ENCODE results near the gene HADHB. TPM values are rescaled to one million over a fixed set of nuclear protein-coding genes. Genes with fewer than 3 reads are reported as not detected.
"Not testable (repeated sequence)": the region's sequence is repeated elsewhere in the genome, so short reads cannot be mapped to it uniquely, and the experiment has no call there.

HADHB gene
- total RNA-seq, 6 donors from 2014 or later = 67.1 to 124 (median 91.2) TPM

DNA sequence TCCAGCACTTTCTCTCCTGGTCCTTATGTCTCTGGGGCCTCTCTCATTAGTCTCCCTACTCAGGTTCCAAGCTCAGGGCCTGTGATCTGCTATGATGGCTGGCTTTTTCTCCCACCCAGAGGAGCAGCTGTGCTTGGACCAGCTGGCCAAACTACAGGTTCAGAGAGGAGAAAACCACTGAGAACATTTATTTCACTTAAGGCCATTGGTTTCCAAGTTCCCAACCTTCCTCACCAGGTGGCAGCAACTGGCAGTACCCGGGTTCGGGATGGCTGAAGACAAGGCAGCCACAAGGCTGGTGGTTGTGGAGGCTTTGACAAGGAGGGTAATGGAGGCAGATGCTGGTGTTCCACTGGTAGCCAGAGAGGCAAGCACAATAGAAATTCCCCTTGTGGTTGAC lies 71.3 kb downstream of the HADHB start:
- DNase-seq (no peak), ATAC-seq (ENCODE audit: low FRiP score in 2 of 2) (no peak)
- no peaks in the 10 kb centered on the region for H3K36me3 ChIP-seq
- no peaks in the 10 kb centered on the region for H3K4me1 ChIP-seq
- 69 to 70% methylated on average over 2 of the region's 2 CpGs for WGBS, 2 donors
- TF ChIP-seq POLR2A (IDR thresholded peaks at IDR 0.05) = no peak
- no peak for TF ChIP-seq CTCF (IDR thresholded peaks at IDR 0.05)
- TF ChIP-seq EP300 (IDR thresholded peaks at IDR 0.05) = no peak
- no peak for TF ChIP-seq POLR2AphosphoS5 (IDR thresholded peaks at IDR 0.05)
- H3K4me3 ChIP-seq = no peak overlapping the region
- no peak overlapping the region for H3K27ac ChIP-seq
- H3K9me3 ChIP-seq = no peaks in the 10 kb centered on the region
- H3K27me3 ChIP-seq = no peaks in the 10 kb centered on the region

DNA sequence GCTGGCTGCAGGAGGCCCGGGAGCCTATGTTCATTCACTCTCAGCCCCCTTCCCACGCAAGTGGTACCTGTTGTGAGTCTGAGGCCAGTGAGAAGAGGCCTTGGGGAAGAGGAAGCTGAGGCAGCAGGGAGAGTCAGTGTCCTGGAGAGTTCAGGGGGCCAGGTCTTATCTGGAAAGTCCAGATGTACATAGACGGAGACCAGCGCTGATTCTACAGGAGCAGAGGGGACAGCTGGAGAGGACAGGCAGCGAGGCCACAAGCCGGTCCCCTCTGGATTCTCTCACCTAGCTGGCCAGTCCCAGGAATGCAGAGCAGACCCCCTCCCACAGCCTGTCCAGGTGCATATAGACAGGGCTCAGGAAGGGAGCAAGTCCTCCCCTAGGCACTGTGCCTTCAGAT lies 72.1 kb downstream of the HADHB start:
- Histone ChIP-seq H3K36me3 (no peaks in the 10 kb centered on the region), H3K4me3 (no peak overlapping the region), H3K27me3 (no peaks in the 10 kb centered on the region), H3K27ac (no peak overlapping the region), H3K9me3 (no peaks in the 10 kb centered on the region), H3K4me1 (no peaks in the 10 kb centered on the region)
- TF ChIP-seq POLR2AphosphoS5 (IDR thresholded peaks at IDR 0.05) = no peak
- TF ChIP-seq POLR2A (IDR thresholded peaks at IDR 0.05) = no peak
- DNase-seq (no peak), ATAC-seq (ENCODE audit: low FRiP score in 2 of 2) (no peak)
- WGBS, 2 donors = 90 to 94% methylated on average over 6 of the region's 6 CpGs

DNA sequence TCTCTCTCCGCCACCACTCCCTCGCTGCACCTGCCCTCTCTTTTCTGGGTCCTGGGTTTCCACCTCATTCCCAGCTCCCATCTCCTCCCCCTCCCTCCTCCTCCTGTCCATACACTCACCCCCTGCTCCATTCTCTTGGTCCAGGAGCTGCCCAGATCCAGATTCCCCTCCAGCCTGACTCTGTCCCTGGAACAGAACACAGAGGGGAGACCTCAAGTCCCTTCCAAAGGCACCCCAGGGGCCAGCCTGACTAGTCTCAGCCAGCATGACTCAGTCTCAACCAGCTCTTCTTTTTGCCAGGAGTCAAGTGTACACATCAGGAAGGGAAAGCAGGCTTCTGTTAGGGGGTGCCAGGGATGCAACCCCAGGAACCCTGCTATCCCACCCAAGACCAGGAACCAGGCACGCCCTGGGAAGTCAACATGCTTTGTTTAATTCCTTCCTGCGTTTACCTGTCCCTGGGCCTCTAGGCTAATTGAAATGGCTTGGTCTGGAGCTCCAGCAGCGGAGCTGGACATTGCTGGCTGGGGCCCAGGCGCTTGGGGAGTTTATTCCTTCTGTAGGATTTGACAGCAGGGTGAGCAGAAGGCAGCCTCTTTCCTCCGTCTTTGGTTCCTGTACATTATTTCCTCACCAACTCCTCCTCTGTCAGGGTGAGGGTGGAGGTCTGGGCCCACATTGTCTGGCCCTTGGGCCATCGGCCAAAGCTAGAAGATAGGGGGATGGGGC lies 72.8 kb downstream of the HADHB start:
- no peak overlapping the region for H3K27ac ChIP-seq

GRCh38 chr2:26318950-26319349 lies 74.2 kb downstream of the HADHB start:
- DNase-seq = no peak
- Histone ChIP-seq H3K36me3 (no peaks in the 10 kb centered on the region), H3K4me3 (no peak overlapping the region), H3K27me3 (no peaks in the 10 kb centered on the region), H3K4me1 (no peaks in the 10 kb centered on the region), H3K27ac (no peak overlapping the region), H3K9me3 (no peaks in the 10 kb centered on the region)
- 62 to 75% methylated on average over 5 to 6 of the region's 6 CpGs for whole genome bisulfite sequencing, 2 donors
- ATAC-seq (ENCODE audit: low FRiP score in 2 of 2) = no peak
- TF ChIP-seq CTCF (IDR thresholded peaks at IDR 0.05) (no peak), POLR2A (IDR thresholded peaks at IDR 0.05) (no peak), EP300 (IDR thresholded peaks at IDR 0.05) (no peak), POLR2AphosphoS5 (IDR thresholded peaks at IDR 0.05) (no peak)

More for the DNA sequence above, 72.8 kb downstream of the HADHB start:
- no peak for ATAC-seq (ENCODE audit: low FRiP score in 2 of 2)
- no peaks in the 10 kb centered on the region for H3K4me1 ChIP-seq
- no peak overlapping the region for H3K4me3 ChIP-seq
- TF ChIP-seq POLR2A (IDR thresholded peaks at IDR 0.05) (no peak), POLR2AphosphoS5 (IDR thresholded peaks at IDR 0.05) (no peak), EP300 (IDR thresholded peaks at IDR 0.05) (no peak), CTCF (IDR thresholded peaks at IDR 0.05) (no peak)
- no peak for DNase-seq
- H3K27me3 ChIP-seq = no peaks in the 10 kb centered on the region
- 84% methylated on average over 6 to 8 of the region's 8 CpGs for WGBS, 2 donors
- H3K36me3 ChIP-seq = no peaks in the 10 kb centered on the region
- no peaks in the 10 kb centered on the region for H3K9me3 ChIP-seq

- not testable (repeated sequence) for H3K27me3 ChIP-seq; ATAC-seq (ENCODE audit: low FRiP score in 2 of 2); H3K36me3 ChIP-seq
Measured at GRCh38 chr2:26324479-26324878, 79.7 kb downstream of the HADHB start.

DNA sequence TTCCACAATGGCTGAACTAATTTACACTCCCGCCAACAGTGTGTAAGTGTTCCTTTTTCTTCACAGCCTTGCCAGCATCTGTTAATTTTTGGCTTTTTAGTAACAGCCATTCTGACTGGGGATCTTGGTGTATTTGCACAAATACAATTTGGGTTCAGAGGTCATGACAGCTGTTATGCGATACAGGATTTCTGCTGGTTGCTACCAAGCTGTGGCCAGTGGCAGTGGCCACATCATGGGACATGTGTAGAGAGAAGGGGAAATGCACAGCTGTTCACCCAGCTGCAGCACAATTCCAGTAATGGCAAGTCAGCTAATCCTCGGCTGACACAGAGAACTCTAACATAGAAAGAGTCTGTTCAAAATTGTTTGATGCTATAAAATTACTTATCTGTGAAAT lies 80.2 kb downstream of the HADHB start:
- Histone ChIP-seq H3K9me3 (no peaks in the 10 kb centered on the region), H3K27ac (no peak overlapping the region), H3K4me3 (no peak overlapping the region), H3K36me3 (no peaks in the 10 kb centered on the region), H3K27me3 (no peaks in the 10 kb centered on the region), H3K4me1 (peaks cover 0 to 2% (median 1%) of the 10 kb centered on the region in 4 donors)
- TF ChIP-seq POLR2AphosphoS5 (IDR thresholded peaks at IDR 0.05) = no peak
- TF ChIP-seq CTCF (IDR thresholded peaks at IDR 0.05) = no peak
- no peak for TF ChIP-seq POLR2A (IDR thresholded peaks at IDR 0.05)
- TF ChIP-seq EP300 (IDR thresholded peaks at IDR 0.05) = no peak
- ATAC-seq (ENCODE audit: low FRiP score in 2 of 2) = no peak
- DNase-seq = no peak
- 67 to 73% methylated on average over 3 of the region's 3 CpGs for WGBS, 2 donors

More at GRCh38 chr2:26324479-26324878, 79.7 kb downstream of the HADHB start:
- H3K4me1 ChIP-seq, DNase-seq, H3K9me3 ChIP-seq, H3K27ac ChIP-seq, H3K4me3 ChIP-seq: not testable (repeated sequence)
